SH-SY5Y (cell line): ENCODE results near the gene FZR1.

Experiments used
- GATA2 ChIP-seq: IDR thresholded peaks from 2 replicates; pipeline ENCODE4 v1.6.1; 2011; ENCODE audit warnings: mild to moderate bottlenecking, low read depth, low read length
- GATA3 ChIP-seq: IDR thresholded peaks from 2 replicates; pipeline ENCODE4 v1.6.1; 2011; ENCODE audit warnings: low read depth, mild to moderate bottlenecking, low read length, moderate library complexity

GRCh38 chr19:3545669-3546034 is 39.5 kb downstream of the FZR1 start:
- TF ChIP-seq GATA2 (no peak), GATA3 (no peak)
